Measurements from ENCODE around the gene IFNGR1. TPM values are rescaled to one million over a fixed set of nuclear protein-coding genes. Genes with fewer than 3 reads are reported as not detected.

IFNGR1 gene
- total and polyA plus RNA-seq, 2 of the 13 experiments (the other 11 are each of a cell fraction or from before 2014, with no cell fraction given): 82.8 to 87.8 TPM

GRCh38 chr6:137217801-137218472 lies 1.2 kb downstream of the IFNGR1 start (continued):
- TF ChIP-seq DR1 (CRISPR knock-in tag; IDR thresholded peaks at IDR 0.05): no peak
- TF ChIP-seq ZSCAN9 (CRISPR knock-in tag; IDR thresholded peaks at IDR 0.05; ENCODE audit: borderline replicate concordance): no peak
- peak; percentile 68; the same call in 1 of the 2 replicates for TF ChIP-seq ARID2 (CRISPR knock-in tag; IDR thresholded peaks at IDR 0.05; ENCODE audit: borderline replicate concordance)
- TF ChIP-seq ZNF567 (CRISPR knock-in tag; IDR thresholded peaks at IDR 0.05; ENCODE audit: borderline replicate concordance): no peak
- TF ChIP-seq GATAD2A (CRISPR knock-in tag; IDR thresholded peaks at IDR 0.05): peak; percentile 11; the same call in 1 of the 2 replicates
- TF ChIP-seq ZNF331 (CRISPR knock-in tag; IDR thresholded peaks at IDR 0.05): peak; percentile 19; the same call in 1 of the 2 replicates
- TF ChIP-seq ZSCAN12 (CRISPR knock-in tag; IDR thresholded peaks at IDR 0.05): no peak
- peak; percentile 51; the same call in 1 of the 2 replicates for TF ChIP-seq KMT2A (CRISPR knock-in tag; IDR thresholded peaks at IDR 0.05)
- TF ChIP-seq ZFY (CRISPR knock-in tag; IDR thresholded peaks at IDR 0.05): 0 out of 2 replicates have a peak, but pooled peaks have one; percentile 20
- no peak for TF ChIP-seq TMF1 (CRISPR knock-in tag; IDR thresholded peaks at IDR 0.05; ENCODE audit: low read depth)
- peak; percentile 15; the same call in 1 of the 2 replicates for TF ChIP-seq RARA (CRISPR knock-in tag; IDR thresholded peaks at IDR 0.05)
- TF ChIP-seq RNF219 (CRISPR knock-in tag; IDR thresholded peaks at IDR 0.05): peak; percentile 47; the same call in 1 of the 2 replicates
- TF ChIP-seq ZC3H13 (CRISPR knock-in tag; IDR thresholded peaks at IDR 0.05): no peak
- TF ChIP-seq ZSCAN5A (CRISPR knock-in tag; IDR thresholded peaks at IDR 0.05; ENCODE audit: borderline replicate concordance): 0 out of 2 replicates have a peak, but pooled peaks have one; percentile 57
- 0 out of 2 replicates have a peak, but pooled peaks have one; percentile 47 for TF ChIP-seq IKZF5 (CRISPR knock-in tag; IDR thresholded peaks at IDR 0.05)
- TF ChIP-seq GFI1 (CRISPR knock-in tag; IDR thresholded peaks at IDR 0.05; ENCODE audit: borderline replicate concordance): 0 out of 2 replicates have a peak, but pooled peaks have one; percentile 20
- 0 out of 2 replicates have a peak, but pooled peaks have one; percentile 14 for TF ChIP-seq GLMP (CRISPR knock-in tag; IDR thresholded peaks at IDR 0.05; ENCODE audit: borderline replicate concordance)
- no peak for TF ChIP-seq ZNF276 (CRISPR knock-in tag; IDR thresholded peaks at IDR 0.05; ENCODE audit: low read depth)
- TF ChIP-seq ATF2 (CRISPR knock-in tag; IDR thresholded peaks at IDR 0.05): 0 out of 2 replicates have a peak, but pooled peaks have one; percentile 15

Data from HepG2 (cell line).